Loucy (cell line): ENCODE data around the gene ZFPM1.

ENCODE experiments used
- EZH2phosphoT487 ChIP-seq: fragments of 200-600 bp; IDR thresholded peaks from 2 replicates; pipeline ENCODE4 v1.6.1; 2018; ENCODE audit warnings: antibody characterized with exemption, mild to moderate bottlenecking, moderate library complexity, borderline replicate concordance
- TF ChIP-seq, protein P1 (sequence below): fragments of 200-600 bp; sonication (generic); conservative IDR thresholded peaks from 2 replicates; pipeline ENCODE4 v1.5.1; 2014; ENCODE audit warnings: mild to moderate bottlenecking, antibody characterized with exemption, low read length

DNA sequence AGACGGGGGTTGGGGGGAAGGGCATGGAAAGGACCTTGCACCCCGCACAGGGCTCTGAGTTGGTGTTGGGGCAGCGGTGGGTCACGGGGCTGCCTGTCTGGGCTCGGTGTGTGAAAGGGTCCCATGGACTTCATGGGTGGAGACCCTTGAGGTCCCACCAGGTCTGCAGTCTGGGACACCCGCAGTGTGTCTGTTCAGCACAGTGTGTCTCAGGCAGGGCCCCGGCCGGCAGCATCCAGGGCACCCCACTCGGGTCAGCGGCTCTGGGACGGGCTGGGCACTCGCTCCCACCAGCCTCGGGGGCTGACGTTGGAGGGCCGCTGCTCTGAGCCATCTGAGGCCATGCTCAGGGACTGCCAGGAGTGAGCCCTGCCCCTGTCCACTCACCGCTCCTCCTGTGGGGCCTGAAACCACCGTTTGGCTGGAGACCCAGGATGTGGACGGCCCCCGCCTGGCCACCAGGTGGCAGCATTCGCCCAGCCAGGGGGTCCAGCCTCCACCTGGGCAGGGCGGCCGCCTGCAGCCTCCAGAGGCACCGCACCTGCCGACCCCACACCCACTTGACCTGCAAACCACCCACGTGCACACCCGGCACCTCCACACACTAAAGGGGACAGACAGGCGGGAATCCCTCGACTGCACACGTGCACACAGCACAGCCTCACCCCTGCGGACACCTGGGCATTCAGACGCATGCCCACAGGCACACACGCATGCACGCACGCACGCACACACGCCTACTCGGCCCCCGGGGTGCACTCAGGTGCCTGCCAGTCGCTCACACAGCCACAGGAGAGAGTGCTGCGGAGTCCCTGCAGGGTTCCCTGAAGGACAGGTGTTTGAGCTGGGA lies 10.1 kb upstream of the ZFPM1 start:
- TF ChIP-seq, protein P1, sequence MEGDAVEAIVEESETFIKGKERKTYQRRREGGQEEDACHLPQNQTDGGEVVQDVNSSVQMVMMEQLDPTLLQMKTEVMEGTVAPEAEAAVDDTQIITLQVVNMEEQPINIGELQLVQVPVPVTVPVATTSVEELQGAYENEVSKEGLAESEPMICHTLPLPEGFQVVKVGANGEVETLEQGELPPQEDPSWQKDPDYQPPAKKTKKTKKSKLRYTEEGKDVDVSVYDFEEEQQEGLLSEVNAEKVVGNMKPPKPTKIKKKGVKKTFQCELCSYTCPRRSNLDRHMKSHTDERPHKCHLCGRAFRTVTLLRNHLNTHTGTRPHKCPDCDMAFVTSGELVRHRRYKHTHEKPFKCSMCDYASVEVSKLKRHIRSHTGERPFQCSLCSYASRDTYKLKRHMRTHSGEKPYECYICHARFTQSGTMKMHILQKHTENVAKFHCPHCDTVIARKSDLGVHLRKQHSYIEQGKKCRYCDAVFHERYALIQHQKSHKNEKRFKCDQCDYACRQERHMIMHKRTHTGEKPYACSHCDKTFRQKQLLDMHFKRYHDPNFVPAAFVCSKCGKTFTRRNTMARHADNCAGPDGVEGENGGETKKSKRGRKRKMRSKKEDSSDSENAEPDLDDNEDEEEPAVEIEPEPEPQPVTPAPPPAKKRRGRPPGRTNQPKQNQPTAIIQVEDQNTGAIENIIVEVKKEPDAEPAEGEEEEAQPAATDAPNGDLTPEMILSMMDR = peak; percentile 60
- no peak for TF ChIP-seq EZH2phosphoT487
